SK-N-SH (cell line): ENCODE data around the gene PTPN13. TPM values are rescaled to one million over a fixed set of nuclear protein-coding genes. Genes with fewer than 3 reads are reported as not detected.

ENCODE experiments used
- CTCF ChIA-PET: fragments of 300-600, 350-600 bp; formaldehyde crosslinking; extraction: SDS; loops from one replicate; lab custom pipeline; 2021; lab: Yijun Ruan, JAX
- POLR2A ChIA-PET: fragments of 350-600 bp; sonication (Branson Sonifier 250); formaldehyde crosslinking; extraction: SDS; loops from one replicate; lab custom pipeline; 2020; ENCODE audit warnings: antibody characterized with exemption, inconsistent platforms; lab: Yijun Ruan, JAX
- DNase-seq: peaks from one replicate; pipeline ENCODE4 v3.0.0; 2012
- H2AFZ ChIP-seq: fragments of 200-600 bp; sonication (generic); 2 replicates; pipeline ENCODE4 v1.8.1; 2016; ENCODE audit warnings: antibody characterized with exemption, mild to moderate bottlenecking, low read depth
- H3F3A ChIP-seq: fragments of 200-600 bp; sonication (generic); replicated peaks from 2 replicates; pipeline ENCODE3; 2016; ENCODE audit warnings: antibody characterized with exemption, mild to moderate bottlenecking; ENCODE audit not compliant: insufficient read depth
- H3K27ac ChIP-seq, 2 experiments: fragments of 200-500 bp in 1 of 2; fragments of 200-600 bp in 1 of 2; sonication (Bioruptor generic) in 1 of 2; sonication (generic), shearing (Covaris generic) in 1 of 2; 2 replicates each; pipeline versions ENCODE4 v1.5.1 to v1.6.1; 2014 to 2016; ENCODE audit warnings: low read depth in 2 of 2, inconsistent platforms in 1 of 2, low read length in 1 of 2, mild to moderate bottlenecking in 1 of 2, mixed read lengths in 1 of 2
- H3K27me3 ChIP-seq: fragments of 200-600 bp; sonication (generic), shearing (Covaris generic); 2 replicates; pipeline ENCODE4 v1.6.1; 2016; ENCODE audit warnings: mixed run types; ENCODE audit not compliant: insufficient read depth
- H3K36me3 ChIP-seq, 2 experiments: fragments of 200-500 bp in 1 of 2; fragments of 200-600 bp in 1 of 2; sonication (Bioruptor generic) in 1 of 2; sonication (generic) in 1 of 2; replicated peaks in 1 of 2; 2 replicates each; pipeline versions ENCODE3 to v1.5.1; 2014 to 2016; ENCODE audit warnings: low read length in 1 of 2, mild to moderate bottlenecking in 1 of 2; ENCODE audit not compliant: insufficient read depth in 2 of 2, control insufficient read depth in 1 of 2
- H3K4me1 ChIP-seq, 2 experiments: fragments of 200-500 bp in 1 of 2; fragments of 200-600 bp in 1 of 2; sonication (Bioruptor generic) in 1 of 2; sonication (generic), shearing (Covaris generic) in 1 of 2; 2 replicates each; pipeline versions ENCODE4 v1.5.1 to v1.6.1; 2014 to 2016; ENCODE audit warnings: low read depth in 1 of 2, low read length in 1 of 2, mixed run types in 1 of 2; ENCODE audit not compliant: insufficient read depth in 2 of 2, control insufficient read depth in 1 of 2
- H3K4me2 ChIP-seq: fragments of 200-600 bp; sonication (generic), shearing (Covaris generic); 2 replicates; pipeline ENCODE4 v1.6.1; 2017; ENCODE audit warnings: mixed run types
- H3K4me3 ChIP-seq, 2 experiments: fragments of 200-500 bp in 1 of 2; fragments of 200-600 bp in 1 of 2; sonication (Bioruptor generic) in 1 of 2; sonication (generic), shearing (Covaris generic) in 1 of 2; 2 replicates each; pipeline versions ENCODE4 v1.5.1 to v1.8.1; 2014 to 2016; ENCODE audit warnings: low read depth in 2 of 2, inconsistent platforms in 1 of 2, low read length in 1 of 2, mild to moderate bottlenecking in 1 of 2, mixed read lengths in 1 of 2, moderate library complexity in 1 of 2
- H3K79me2 ChIP-seq: fragments of 200-600 bp; sonication (generic); 2 replicates; pipeline ENCODE4 v1.8.1; 2017; ENCODE audit warnings: mild to moderate bottlenecking; ENCODE audit not compliant: insufficient read depth
- H3K9ac ChIP-seq: fragments of 200-600 bp; sonication (generic); 2 replicates; pipeline ENCODE4 v1.6.1; 2017; ENCODE audit warnings: mixed run types
- H3K9me2 ChIP-seq: fragments of 200-600 bp; sonication (generic); 2 replicates; pipeline ENCODE4 v1.6.1; 2017; ENCODE audit warnings: mixed run types
- H3K9me3 ChIP-seq: fragments of 200-600 bp; sonication (generic); 2 replicates; pipeline ENCODE4 v1.6.1; 2017; ENCODE audit warnings: mixed run types, mild to moderate bottlenecking, moderate library complexity
- H4K20me1 ChIP-seq: fragments of 200-600 bp; sonication (generic); 2 replicates; pipeline ENCODE4 v1.6.1; 2017; ENCODE audit warnings: mild to moderate bottlenecking, mixed run types; ENCODE audit not compliant: insufficient read depth
- FOXJ3 ChIP-seq: sonication (generic); formaldehyde crosslinking; IDR thresholded peaks from 2 replicates; pipeline ENCODE4 v1.5.1; 2020; ENCODE audit warnings: mild to moderate bottlenecking, missing genetic modification reagents
- FOXM1 ChIP-seq: IDR thresholded peaks from 2 replicates; pipeline ENCODE4 v1.4.0; 2012; ENCODE audit warnings: low read depth, mild to moderate bottlenecking
- GABPA ChIP-seq: IDR thresholded peaks from 2 replicates; pipeline ENCODE4 v1.4.0; 2012; ENCODE audit warnings: low read depth, mild to moderate bottlenecking
- MXI1 ChIP-seq: IDR thresholded peaks from 2 replicates; pipeline ENCODE4 v1.6.1; 2012; ENCODE audit warnings: mild to moderate bottlenecking, low read depth, low read length, improper control_type of control experiment
- NRF1 ChIP-seq: IDR thresholded peaks from 2 replicates; pipeline ENCODE4 v1.6.1; 2012; ENCODE audit warnings: low read depth, mild to moderate bottlenecking, low read length
- RXRA ChIP-seq: IDR thresholded peaks from 2 replicates; pipeline ENCODE4 v1.4.0; 2012; ENCODE audit warnings: low read depth, mild to moderate bottlenecking, borderline replicate concordance
- SIN3A ChIP-seq: IDR thresholded peaks from 2 replicates; pipeline ENCODE4 v1.6.1; 2012; ENCODE audit warnings: low read depth, mild to moderate bottlenecking, low read length, moderate library complexity, borderline replicate concordance
- TAF1 ChIP-seq: IDR thresholded peaks from 2 replicates; pipeline ENCODE4 v1.6.1; 2012; ENCODE audit warnings: low read depth, mild to moderate bottlenecking, low read length, moderate library complexity, borderline replicate concordance
- TEAD4 ChIP-seq: IDR thresholded peaks from 2 replicates; pipeline ENCODE4 v1.4.0; 2012; ENCODE audit warnings: mild to moderate bottlenecking, borderline replicate concordance; ENCODE audit not compliant: insufficient read depth
- WGBS: methylation state at CpG from one replicate; pipeline ENCODE4 v1.1.6; 2017; ENCODE audit warnings: low lambda C conversion rate; 5-methylcytosine and 5-hydroxymethylcytosine counted together
- polyA plus RNA-seq, 3 experiments: library from polyadenylated mRNA; depleted of rRNA; stranded (reverse); fragments of >200 nt; gene quantifications; 2 replicates each; pipeline ENCODE4 v1.2.3, GENCODE V29; 2012
- TF ChIP-seq, protein P1 (sequence below): IDR thresholded peaks from 2 replicates; pipeline ENCODE4 v1.4.0; 2012; ENCODE audit warnings: low read depth
- TF ChIP-seq, protein P2 (sequence below): fragments of 150-350 bp; IDR thresholded peaks from 2 replicates; pipeline ENCODE4 v1.6.1; 2017; ENCODE audit warnings: antibody characterized with exemption, low read length, low read depth, borderline replicate concordance
- TF ChIP-seq, protein P3 (sequence below): fragments of 150-350 bp; IDR thresholded peaks from 2 replicates; pipeline ENCODE4 v1.6.1; 2016; ENCODE audit warnings: mild to moderate bottlenecking, low read depth, low read length
- TF ChIP-seq, protein P4 (sequence below): IDR thresholded peaks from 2 replicates; pipeline ENCODE4 v1.4.0; 2012; ENCODE audit warnings: low read depth, borderline replicate concordance

The PTPN13 gene
- polyA plus RNA-seq, 1 of the 3 experiments (the other 2 are of a cell fraction), result 5.5 TPM

DNA sequence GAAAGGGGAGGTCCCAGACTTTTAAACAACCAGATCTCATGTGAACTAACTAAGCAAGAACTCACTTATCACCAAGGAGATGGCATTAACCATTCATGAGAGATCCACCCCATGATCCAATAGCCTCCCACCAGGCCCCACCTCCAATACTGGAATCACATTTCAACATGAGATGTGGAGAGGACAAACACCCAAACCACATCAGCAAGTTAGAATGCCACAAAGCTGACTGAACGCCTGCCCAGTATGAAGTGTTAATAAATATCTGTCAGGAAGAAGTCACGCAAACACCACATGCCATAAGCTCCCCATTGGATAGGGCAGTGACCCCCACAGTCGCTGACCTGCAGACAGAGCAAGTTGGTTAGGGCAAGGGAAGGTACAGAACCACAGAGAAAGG is 240.8 kb downstream of the PTPN13 start:
- no peak overlapping the region for H3K4me3 ChIP-seq
- ChIA-PET CTCF (no interaction called here), POLR2A (no interaction called here)
- no peaks in the 10 kb centered on the region for H3K9me2 ChIP-seq
- no peak for DNase-seq
- no peak for TF ChIP-seq FOXJ3 (CRISPR knock-in tag)
- H3K4me2 ChIP-seq, result no peak overlapping the region
- no peaks in the 10 kb centered on the region for H3K36me3 ChIP-seq
- no peaks in the 10 kb centered on the region for H3F3A ChIP-seq
- H3K4me1 ChIP-seq, result no peaks in the 10 kb centered on the region; a peak in 1 of 4 replicates
- H2AFZ ChIP-seq, result no peak overlapping the region
- no peaks in the 10 kb centered on the region for H3K9me3 ChIP-seq
- H3K79me2 ChIP-seq, result no peaks in the 10 kb centered on the region
- H4K20me1 ChIP-seq, result no peaks in the 10 kb centered on the region
- WGBS, result 60% methylated on average over 2 of the region's 3 CpGs
- H3K9ac ChIP-seq, result no peak overlapping the region
- H3K27me3 ChIP-seq, result no peaks in the 10 kb centered on the region
- no peak overlapping the region for H3K27ac ChIP-seq

DNA sequence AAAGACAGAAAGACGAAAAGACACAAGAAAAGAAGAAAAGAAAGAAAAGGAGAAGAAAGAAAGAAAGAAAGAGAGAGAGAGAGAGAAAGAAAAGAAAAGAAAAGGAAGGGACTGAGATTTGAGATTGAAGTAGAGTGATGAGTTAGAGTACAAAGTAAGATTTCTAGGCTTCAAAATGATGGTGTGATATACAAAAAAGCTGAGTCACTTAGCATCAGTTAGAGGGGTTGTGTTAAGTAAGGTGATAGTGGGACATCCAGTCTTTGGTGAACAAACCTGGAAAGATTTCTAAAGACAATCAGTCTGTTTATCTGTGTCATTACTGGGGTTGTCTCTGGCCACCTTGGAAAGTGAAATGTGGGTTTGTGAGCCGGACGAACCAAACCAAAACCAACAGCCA is 241.6 kb downstream of the PTPN13 start:
- ChIA-PET CTCF (no interaction called here), POLR2A (no interaction called here)
- H3K4me1 ChIP-seq, result no peaks in the 10 kb centered on the region; a peak in 1 of 4 replicates
- TF ChIP-seq, protein P1, sequence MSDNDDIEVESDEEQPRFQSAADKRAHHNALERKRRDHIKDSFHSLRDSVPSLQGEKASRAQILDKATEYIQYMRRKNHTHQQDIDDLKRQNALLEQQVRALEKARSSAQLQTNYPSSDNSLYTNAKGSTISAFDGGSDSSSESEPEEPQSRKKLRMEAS, result no peak
- TF ChIP-seq, protein P2, sequence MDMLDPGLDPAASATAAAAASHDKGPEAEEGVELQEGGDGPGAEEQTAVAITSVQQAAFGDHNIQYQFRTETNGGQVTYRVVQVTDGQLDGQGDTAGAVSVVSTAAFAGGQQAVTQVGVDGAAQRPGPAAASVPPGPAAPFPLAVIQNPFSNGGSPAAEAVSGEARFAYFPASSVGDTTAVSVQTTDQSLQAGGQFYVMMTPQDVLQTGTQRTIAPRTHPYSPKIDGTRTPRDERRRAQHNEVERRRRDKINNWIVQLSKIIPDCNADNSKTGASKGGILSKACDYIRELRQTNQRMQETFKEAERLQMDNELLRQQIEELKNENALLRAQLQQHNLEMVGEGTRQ, result no peak
- TF ChIP-seq NRF1 (no peak), FOXJ3 (CRISPR knock-in tag) (no peak), MXI1 (no peak), FOXM1 (no peak), SIN3A (no peak), TEAD4 (no peak), RXRA (no peak), TAF1 (no peak), GABPA (no peak)
- TF ChIP-seq, protein P3, sequence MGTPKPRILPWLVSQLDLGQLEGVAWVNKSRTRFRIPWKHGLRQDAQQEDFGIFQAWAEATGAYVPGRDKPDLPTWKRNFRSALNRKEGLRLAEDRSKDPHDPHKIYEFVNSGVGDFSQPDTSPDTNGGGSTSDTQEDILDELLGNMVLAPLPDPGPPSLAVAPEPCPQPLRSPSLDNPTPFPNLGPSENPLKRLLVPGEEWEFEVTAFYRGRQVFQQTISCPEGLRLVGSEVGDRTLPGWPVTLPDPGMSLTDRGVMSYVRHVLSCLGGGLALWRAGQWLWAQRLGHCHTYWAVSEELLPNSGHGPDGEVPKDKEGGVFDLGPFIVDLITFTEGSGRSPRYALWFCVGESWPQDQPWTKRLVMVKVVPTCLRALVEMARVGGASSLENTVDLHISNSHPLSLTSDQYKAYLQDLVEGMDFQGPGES, result no peak
- TF ChIP-seq, protein P4, sequence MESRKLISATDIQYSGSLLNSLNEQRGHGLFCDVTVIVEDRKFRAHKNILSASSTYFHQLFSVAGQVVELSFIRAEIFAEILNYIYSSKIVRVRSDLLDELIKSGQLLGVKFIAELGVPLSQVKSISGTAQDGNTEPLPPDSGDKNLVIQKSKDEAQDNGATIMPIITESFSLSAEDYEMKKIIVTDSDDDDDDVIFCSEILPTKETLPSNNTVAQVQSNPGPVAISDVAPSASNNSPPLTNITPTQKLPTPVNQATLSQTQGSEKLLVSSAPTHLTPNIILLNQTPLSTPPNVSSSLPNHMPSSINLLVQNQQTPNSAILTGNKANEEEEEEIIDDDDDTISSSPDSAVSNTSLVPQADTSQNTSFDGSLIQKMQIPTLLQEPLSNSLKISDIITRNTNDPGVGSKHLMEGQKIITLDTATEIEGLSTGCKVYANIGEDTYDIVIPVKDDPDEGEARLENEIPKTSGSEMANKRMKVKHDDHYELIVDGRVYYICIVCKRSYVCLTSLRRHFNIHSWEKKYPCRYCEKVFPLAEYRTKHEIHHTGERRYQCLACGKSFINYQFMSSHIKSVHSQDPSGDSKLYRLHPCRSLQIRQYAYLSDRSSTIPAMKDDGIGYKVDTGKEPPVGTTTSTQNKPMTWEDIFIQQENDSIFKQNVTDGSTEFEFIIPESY, result no peak
- H3K9me3 ChIP-seq, result no peaks in the 10 kb centered on the region
- H3K36me3 ChIP-seq, result no peaks in the 10 kb centered on the region
- no peaks in the 10 kb centered on the region for H4K20me1 ChIP-seq
- no peaks in the 10 kb centered on the region for H3F3A ChIP-seq
- no peaks in the 10 kb centered on the region for H3K9me2 ChIP-seq
- no peak overlapping the region for H2AFZ ChIP-seq
- no peaks in the 10 kb centered on the region for H3K79me2 ChIP-seq
- no peak overlapping the region for H3K4me3 ChIP-seq
- H3K27me3 ChIP-seq, result no peaks in the 10 kb centered on the region
- no peak overlapping the region for H3K27ac ChIP-seq
- H3K4me2 ChIP-seq, result no peak overlapping the region
- no peak for DNase-seq
- 78% methylated on average over 3 of the region's 3 CpGs for WGBS
- no peak overlapping the region for H3K9ac ChIP-seq
